H1 (cell line): ENCODE results near the gene COX7A2. TPM values are rescaled to one million over a fixed set of nuclear protein-coding genes. Genes with fewer than 3 reads are reported as not detected.

Experiments used
- CTCF ChIA-PET: fragments of 300-600 bp; sonication (Branson Sonifier 250); formaldehyde crosslinking; loops from one replicate; lab custom pipeline; 2021; ENCODE audit not compliant: partially characterized antibody; lab: Charles Lee
- POLR2A ChIA-PET: fragments of 300-600 bp; sonication (Branson Sonifier 250); formaldehyde crosslinking; loops from one replicate; lab custom pipeline; 2021; ENCODE audit warnings: inconsistent platforms; ENCODE audit not compliant: partially characterized antibody; lab: Charles Lee
- DNase-seq, 2 experiments: peaks; one replicate each; pipeline versions ENCODE4 v3.0.0 to v3.0.0-alpha.2; 2010 to 2022; ENCODE audit warnings: low spot score in 2 of 2, low read depth in 1 of 2, mixed read lengths in 1 of 2
- FAIRE-seq: peaks from 2 replicates; lab custom pipeline; 2011; peaks lifted over from hg19 to GRCh38; lab: Jason Lieb, UNC
- H2AFZ ChIP-seq: 2 replicates; pipeline ENCODE4 v1.8.1; 2012; ENCODE audit warnings: low read length, inconsistent platforms
- H2AK5ac ChIP-seq: 2 replicates; pipeline ENCODE4 v1.6.1; 2013; ENCODE audit warnings: low read depth, low read length
- H2BK120ac ChIP-seq: replicated peaks from 2 replicates; pipeline ENCODE3; 2013; ENCODE audit warnings: low read depth, low read length, inconsistent platforms
- H2BK12ac ChIP-seq: 2 replicates; pipeline ENCODE4 v1.6.1; 2013; ENCODE audit warnings: low read depth, low read length
- H2BK15ac ChIP-seq: 2 replicates; pipeline ENCODE4 v1.6.1; 2013; ENCODE audit warnings: low read length
- H2BK20ac ChIP-seq: 2 replicates; pipeline ENCODE4 v1.6.1; 2013; ENCODE audit warnings: low read length
- H2BK5ac ChIP-seq: 2 replicates; pipeline ENCODE4 v1.6.1; 2013; ENCODE audit warnings: low read depth, low read length
- H3K14ac ChIP-seq: 2 replicates; pipeline ENCODE4 v1.6.1; 2013; ENCODE audit warnings: inconsistent platforms; ENCODE audit not compliant: insufficient read length
- H3K18ac ChIP-seq: 2 replicates; pipeline ENCODE4 v1.6.1; 2013; ENCODE audit warnings: low read length; ENCODE audit errors: extremely low read depth
- H3K23ac ChIP-seq: 2 replicates; pipeline ENCODE4 v1.6.1; 2013; ENCODE audit warnings: inconsistent platforms; ENCODE audit not compliant: insufficient read length
- H3K23me2 ChIP-seq: 2 replicates; pipeline ENCODE4 v1.6.1; 2013; ENCODE audit warnings: low read depth, low read length
- H3K27ac ChIP-seq: 2 replicates; pipeline ENCODE4 v1.6.1; 2011; ENCODE audit warnings: low read depth, low read length, inconsistent platforms
- H3K27me3 ChIP-seq, 4 experiments: replicated peaks in 1 of 4; 1 replicate in 1 of 4; 2 replicates in 3 of 4; pipeline versions ENCODE4 v1.6.1 to v1.8.1; 2011 to 2013; ENCODE audit warnings: low read length in 3 of 4, mild to moderate bottlenecking in 3 of 4, inconsistent platforms in 2 of 4, mixed read lengths in 2 of 4, moderate library complexity in 1 of 4; ENCODE audit not compliant: control insufficient read depth in 3 of 4, insufficient read depth in 3 of 4; ENCODE audit errors: extremely low read depth in 1 of 4
- H3K36me3 ChIP-seq, 4 experiments: 2 replicates each; pipeline versions ENCODE4 v1.6.1 to v1.8.1; 2011 to 2013; ENCODE audit warnings: mild to moderate bottlenecking in 4 of 4, low read length in 3 of 4, moderate library complexity in 2 of 4, control low read depth in 1 of 4, inconsistent platforms in 1 of 4; ENCODE audit not compliant: insufficient read depth in 4 of 4, control insufficient read depth in 2 of 4
- H3K4ac ChIP-seq: replicated peaks from 2 replicates; pipeline ENCODE3; 2013; ENCODE audit warnings: low read length, low read depth, mixed read lengths, inconsistent platforms; ENCODE audit not compliant: insufficient read length
- H3K4me1 ChIP-seq, 4 experiments: replicated peaks in 1 of 4; 1 replicate in 1 of 4; 2 replicates in 3 of 4; pipeline versions ENCODE4 v1.6.1 to v1.8.1; 2011 to 2013; ENCODE audit warnings: low read length in 3 of 4, inconsistent platforms in 2 of 4, mixed read lengths in 1 of 4; ENCODE audit not compliant: insufficient read depth in 4 of 4, control insufficient read depth in 3 of 4
- H3K4me2 ChIP-seq, 2 experiments: 2 replicates each; pipeline versions ENCODE4 v1.6.1 to v1.8.1; 2011 to 2013; ENCODE audit warnings: low read depth in 2 of 2, low read length in 2 of 2, control low read depth in 1 of 2, inconsistent platforms in 1 of 2, mild to moderate bottlenecking in 1 of 2; ENCODE audit not compliant: insufficient read depth in 1 of 2
- H3K4me3 ChIP-seq, 4 experiments: fragments of 200-600, 300-600 bp in 1 of 4; sonication (generic), shearing (Covaris generic), sonication (Bioruptor Twin) in 1 of 4; 2 replicates each; pipeline versions ENCODE4 v1.5.1 to v1.8.1; 2011 to 2016; ENCODE audit warnings: low read length in 4 of 4, low read depth in 3 of 4, control low read depth in 2 of 4, inconsistent platforms in 2 of 4, mild to moderate bottlenecking in 2 of 4, mixed read lengths in 1 of 4, moderate library complexity in 1 of 4; ENCODE audit not compliant: insufficient read depth in 2 of 4; ENCODE audit errors: extremely low read depth in 1 of 4
- H3K56ac ChIP-seq: replicated peaks from 2 replicates; pipeline ENCODE3; 2013; ENCODE audit warnings: low read depth, mild to moderate bottlenecking, mixed read lengths, low read length, inconsistent platforms; ENCODE audit not compliant: insufficient read length
- H3K79me1 ChIP-seq: 2 replicates; pipeline ENCODE4 v1.6.1; 2013; ENCODE audit warnings: low read depth, low read length, control low read depth
- H3K79me2 ChIP-seq, 2 experiments: 2 replicates each; pipeline versions ENCODE4 v1.6.1 to v1.8.1; 2012 to 2013; ENCODE audit warnings: low read length in 2 of 2, mild to moderate bottlenecking in 2 of 2, inconsistent platforms in 1 of 2; ENCODE audit not compliant: insufficient read depth in 2 of 2, control insufficient read depth in 1 of 2
- H3K9ac ChIP-seq, 4 experiments: replicated peaks in 1 of 4; 1 replicate in 1 of 4; 2 replicates in 3 of 4; pipeline versions ENCODE4 v1.6.1 to v1.8.1; 2011 to 2013; ENCODE audit warnings: low read depth in 3 of 4, low read length in 3 of 4, control low read depth in 2 of 4, mild to moderate bottlenecking in 2 of 4, moderate library complexity in 2 of 4, inconsistent platforms in 1 of 4; ENCODE audit errors: extremely low read depth in 1 of 4
- H3K9me3 ChIP-seq, 2 experiments: 2 replicates each; pipeline versions ENCODE4 v1.6.1 to v1.8.1; 2012 to 2013; ENCODE audit warnings: mild to moderate bottlenecking in 2 of 2, moderate library complexity in 2 of 2, control low read depth in 1 of 2, inconsistent platforms in 1 of 2, low read depth in 1 of 2, low read length in 1 of 2, mixed read lengths in 1 of 2; ENCODE audit not compliant: insufficient read depth in 2 of 2
- H4K20me1 ChIP-seq, 2 experiments: replicated peaks in 1 of 2; 2 replicates each; pipeline versions ENCODE3 to v1.8.1; 2011 to 2013; ENCODE audit warnings: inconsistent platforms in 2 of 2, low read length in 2 of 2, mild to moderate bottlenecking in 1 of 2; ENCODE audit not compliant: insufficient read depth in 2 of 2, control insufficient read depth in 1 of 2
- H4K5ac ChIP-seq: 2 replicates; pipeline ENCODE4 v1.6.1; 2013; ENCODE audit warnings: low read length, low read depth, mixed read lengths, inconsistent platforms; ENCODE audit not compliant: insufficient read length
- H4K8ac ChIP-seq: 2 replicates; pipeline ENCODE4 v1.8.0; 2013; ENCODE audit warnings: mild to moderate bottlenecking, moderate library complexity, low read length, inconsistent platforms; ENCODE audit not compliant: insufficient read depth; ENCODE audit errors: extremely low read depth
- H4K91ac ChIP-seq: replicated peaks from 2 replicates; pipeline ENCODE3; 2013; ENCODE audit warnings: low read length, mixed read lengths, inconsistent platforms; ENCODE audit not compliant: insufficient read length
- CREB1 ChIP-seq: IDR thresholded peaks from 2 replicates; pipeline ENCODE4 v1.6.1; 2012; ENCODE audit warnings: inconsistent platforms
- CTBP2 ChIP-seq: IDR thresholded peaks from 2 replicates; pipeline ENCODE4 v1.7.0; 2011; ENCODE audit warnings: borderline replicate concordance, mild to moderate bottlenecking, moderate library complexity, mixed read lengths, low read length; ENCODE audit not compliant: insufficient read depth, insufficient read length
- EZH2 ChIP-seq: fragments of 200-600 bp; sonication (generic); IDR thresholded peaks from 2 replicates; pipeline ENCODE4 v1.7.1; 2012; ENCODE audit warnings: low read depth, mild to moderate bottlenecking, moderate library complexity, low read length, inconsistent platforms; ENCODE audit not compliant: severe bottlenecking
- MAFK ChIP-seq: IDR thresholded peaks from 2 replicates; pipeline ENCODE4 v1.6.1; 2012; ENCODE audit warnings: low read depth, mild to moderate bottlenecking, improper control_type of control experiment, low read length
- SAP30 ChIP-seq: fragments of 300-600 bp; sonication (generic); IDR thresholded peaks from 2 replicates; pipeline ENCODE4 v1.7.1; 2012; ENCODE audit warnings: low read length, moderate library complexity, mild to moderate bottlenecking, inconsistent platforms; ENCODE audit not compliant: insufficient read depth, insufficient replicate concordance
- WGBS, 2 experiments: shearing (Covaris generic) in 1 of 2; methylation state at CpG; one replicate each; pipeline versions ENCODE4 v1.1.6 to v1.1.7; 2013 to 2015; ENCODE audit warnings: low lambda C conversion rate in 2 of 2, mixed read lengths in 2 of 2, inconsistent platforms in 1 of 2, low coverage in 1 of 2, missing lambda C conversion rate in 1 of 2; ENCODE audit not compliant: insufficient replicate concordance in 2 of 2, insufficient coverage in 1 of 2, insufficient read length in 1 of 2; ENCODE audit errors: extremely low coverage in 1 of 2, missing lambda C conversion rate in 1 of 2; 5-methylcytosine and 5-hydroxymethylcytosine counted together
- polyA plus RNA-seq, 7 experiments: library from polyadenylated mRNA; depleted of rRNA in 3 of 7; stranded (reverse) in 5 of 7; unstranded in 2 of 7; fragments of >200 nt in 5 of 7; fragments of 200-250 nt in 2 of 7; gene quantifications; 1 replicate in 5 of 7; 2 replicates in 1 of 7; 4 replicates in 1 of 7; pipeline versions ENCODE4 v1.2.1 to v1.2.3, GENCODE V29; 2011 to 2013; ENCODE audit warnings: missing spikeins in 2 of 7, mixed read lengths in 2 of 7
- total RNA-seq: library from RNA; stranded (reverse); fragmentation: NEBNext Ultra II Directional; extraction: Animal tissue kit (Norgen Biotek cat#: 25700); gene quantifications from 2 replicates; pipeline ENCODE4 v1.2.1, GENCODE V29; 2021

COX7A2 gene
- total and polyA plus RNA-seq, 2 of the 8 experiments (the other 6 are each of a cell fraction or from before 2014, with no cell fraction given): 262 to 468 TPM

DNA sequence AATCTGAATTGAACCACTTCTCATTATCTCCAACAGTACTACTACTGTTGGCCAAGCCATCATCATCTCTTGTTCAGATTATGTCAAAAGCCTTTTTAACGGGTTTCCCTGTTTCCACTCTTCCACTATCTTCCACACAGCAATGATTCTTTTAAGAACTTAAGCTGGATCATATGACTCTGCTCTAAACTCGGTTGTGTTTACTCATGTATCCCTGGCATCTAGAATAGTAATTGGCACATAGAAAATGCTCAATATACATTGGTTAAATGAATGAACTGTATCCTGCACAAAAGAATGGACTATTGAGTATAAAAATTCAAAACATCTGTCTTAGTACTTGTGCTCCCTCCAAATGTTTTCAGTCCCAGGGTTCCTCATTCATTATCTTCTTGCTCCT is 2.8 kb upstream of the COX7A2 start:
- Histone ChIP-seq H3K56ac (no peak overlapping the region), H3K4me3 (no peak overlapping the region), H2BK20ac (no peak overlapping the region)
- CTCF ChIA-PET: no interaction called here
- no peak for TF ChIP-seq SAP30
- TF ChIP-seq MAFK: no peak
- TF ChIP-seq CREB1: no peak
- TF ChIP-seq EZH2: no peak
- no peak for TF ChIP-seq CTBP2
- TF ChIP-seq, all 59 proteins: peak for 0
- no peak overlapping the region for H2AFZ ChIP-seq
- H3K9me3 ChIP-seq: no peaks in the 10 kb centered on the region
- H3K27ac ChIP-seq: no peak overlapping the region
- no peak overlapping the region for H3K14ac ChIP-seq
- H2BK5ac ChIP-seq: no peak overlapping the region
- no peak overlapping the region for H2BK15ac ChIP-seq
- no peak overlapping the region for H4K5ac ChIP-seq
- no peak overlapping the region for H2AK5ac ChIP-seq
- H3K23ac ChIP-seq: no peak overlapping the region
- no peaks in the 10 kb centered on the region for H3K27me3 ChIP-seq
- H3K79me1 ChIP-seq: no peaks in the 10 kb centered on the region
- H3K79me2 ChIP-seq: peaks cover 0 to 22% of the 10 kb centered on the region in 2 experiments; a peak in 2 of 4 replicates
- H3K18ac ChIP-seq: no peak overlapping the region
- no peak overlapping the region for H4K91ac ChIP-seq
- peaks cover 0 to under 1% (median 0%) of the 10 kb centered on the region in 4 experiments; a peak in 1 of 8 replicates for H3K36me3 ChIP-seq
- no peak for FAIRE-seq
- H4K20me1 ChIP-seq: no peaks in the 10 kb centered on the region
- H2BK12ac ChIP-seq: no peak overlapping the region
- no peak for DNase-seq
- WGBS, 2 experiments: 85% methylated on average over 2 of the region's 2 CpGs; no CpG with 5 or more reads in 1 of the 2 experiments
- no peak overlapping the region for H4K8ac ChIP-seq
- no peak overlapping the region for H3K9ac ChIP-seq
- H3K4ac ChIP-seq: no peak overlapping the region
- H3K4me1 ChIP-seq: peaks cover 0 to 11% (median 4%) of the 10 kb centered on the region in 4 experiments; a peak in 3 of 7 replicates
- POLR2A ChIA-PET: interaction anchor here (1.0 kb wide), 1 partner anchor 356 kb away, joined by 3 read pairs; the partner anchor contains the start of gene SENP6
- H3K23me2 ChIP-seq: peaks cover 2% of the 10 kb centered on the region; the same call in 1 of the 2 replicates
- H2BK120ac ChIP-seq: no peak overlapping the region
- no peak overlapping the region for H3K4me2 ChIP-seq
